HG03342 (cell line): ENCODE data around the gene SYT5.

Source experiments
- ATAC-seq: cut with Tn5 transposase; IDR thresholded peaks from one replicate; pipeline ENCODE4 v1.9.1; 2021; ENCODE audit warnings: mild to moderate bottlenecking, moderate library complexity; ENCODE audit not compliant: unreplicated experiment

Gene SYT5

GRCh38 chr19:55147545-55148251 lies 32.4 kb downstream of the SYT5 start:
- ATAC-seq, result no peak

GRCh38 chr19:55146705-55147273 lies 33.3 kb downstream of the SYT5 start:
- no peak for ATAC-seq

- ATAC-seq, result no peak
These were observed 33.9 kb downstream of the SYT5 start for GRCh38 chr19:55146078-55146704.

GRCh38 chr19:55145232-55145631 lies 34.9 kb downstream of the SYT5 start:
- no peak for ATAC-seq

GRCh38 chr19:55141696-55142095 lies 38.4 kb downstream of the SYT5 start:
- no peak for ATAC-seq

- ATAC-seq, result no peak
These were observed 42.2 kb downstream of the SYT5 start for GRCh38 chr19:55137915-55138314.

GRCh38 chr19:55136399-55137102 lies 43.5 kb downstream of the SYT5 start:
- no peak for ATAC-seq

- no peak for ATAC-seq
These were observed 45.4 kb downstream of the SYT5 start for GRCh38 chr19:55134736-55135135.

GRCh38 chr19:55133639-55134444 lies 46.2 kb downstream of the SYT5 start:
- ATAC-seq, result no peak

GRCh38 chr19:55132453-55133129 lies 47.5 kb downstream of the SYT5 start:
- no peak for ATAC-seq

GRCh38 chr19:55131421-55131820 lies 48.7 kb downstream of the SYT5 start:
- ATAC-seq, result no peak
